ENCODE data around the gene ALKBH5. TPM values are rescaled to one million over a fixed set of nuclear protein-coding genes. Genes with fewer than 3 reads are reported as not detected.

The ALKBH5 gene
- total and polyA plus RNA-seq, 2 of the 8 experiments (the other 6 are each of a cell fraction or from before 2014, with no cell fraction given), result 63.7 to 86.4 TPM

DNA sequence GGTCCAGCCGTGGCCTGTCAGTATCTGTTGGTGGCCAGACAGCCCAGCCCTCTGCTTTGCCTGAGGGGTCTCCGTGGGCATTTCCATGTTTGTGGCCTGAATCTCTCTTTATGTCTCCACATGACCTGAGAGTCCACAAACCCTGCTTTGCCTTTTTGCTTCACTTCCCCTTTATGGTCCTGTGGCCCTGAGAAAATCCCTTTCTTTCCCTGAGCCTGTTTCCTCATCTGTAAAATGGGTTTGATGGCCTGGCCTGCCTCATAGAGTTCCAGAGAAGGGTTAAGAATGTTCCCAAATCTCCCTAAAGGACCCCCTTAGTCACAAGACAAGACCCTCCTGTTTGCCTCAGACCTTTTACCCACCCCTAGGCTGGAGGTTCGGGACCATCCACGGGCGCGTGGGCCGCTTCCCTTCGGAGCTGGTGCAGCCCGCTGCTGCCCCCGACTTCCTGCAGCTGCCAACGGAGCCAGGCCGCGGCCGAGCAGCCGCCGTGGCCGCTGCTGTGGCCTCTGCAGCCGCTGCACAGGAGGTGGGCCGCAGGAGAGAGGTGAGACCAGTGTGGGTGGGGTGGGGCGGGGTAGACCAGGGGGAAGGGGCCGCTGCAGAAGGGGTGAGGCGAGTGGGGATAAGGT is 26.2 kb upstream of the ALKBH5 start:
- H2BK15ac ChIP-seq (ENCODE audit: low read length), result no peak overlapping the region
- H3K9me3 ChIP-seq (ENCODE audit: insufficient read depth in 2 of 2, low read depth in 1 of 2, low read length in 1 of 2), result no peaks in the 10 kb centered on the region
- no peak overlapping the region; the same call in 1 of the 2 replicates for H2BK12ac ChIP-seq (ENCODE audit: low read depth, low read length)
- peak overlapping the region in 3 of 4 experiments; percentile 8 to 60 (median 55); a peak in 3 of 8 replicates for H3K4me3 ChIP-seq (ENCODE audit: extremely low read depth in 1 of 4, insufficient read depth in 2 of 4, low read depth in 3 of 4, low read length in 4 of 4)
- peak overlapping the region; percentile 45 for H3K4ac ChIP-seq (replicated peaks; ENCODE audit: insufficient read length, low read depth, low read length)
- H2AFZ ChIP-seq (ENCODE audit: low read length), result no peak overlapping the region
- FAIRE-seq, result no peak
- no peak overlapping the region for H4K5ac ChIP-seq (ENCODE audit: insufficient read length, low read depth, low read length)
- no peak overlapping the region for H3K14ac ChIP-seq (ENCODE audit: insufficient read length)
- ChIA-PET CTCF (ENCODE audit: partially characterized antibody) (interaction anchor here (0.9 to 10.9 kb wide), 6 partner anchors 11 to 18 kb away, joined by 3 to 141 read pairs (median 4); no protein-coding TSS in a partner anchor), POLR2A (ENCODE audit: partially characterized antibody) (interaction anchor here (1.8 kb wide), 1 partner anchor 28 kb away, joined by 5 read pairs; no protein-coding TSS in a partner anchor)
- 64% methylated on average over 19 of the region's 22 CpGs; no CpG with 5 or more reads in 1 of the 2 experiments for WGBS, 2 experiments (ENCODE audit: extremely low coverage in 1 of 2, insufficient coverage in 1 of 2, insufficient read length in 1 of 2, insufficient replicate concordance in 2 of 2, low coverage in 1 of 2, low lambda C conversion rate in 2 of 2, missing lambda C conversion rate in 1 of 2)
- H3K23me2 ChIP-seq (ENCODE audit: low read depth, low read length), result peaks cover 4% of the 10 kb centered on the region; the same call in 1 of the 2 replicates
- H3K9ac ChIP-seq (replicated peaks in 1 of 4; ENCODE audit: extremely low read depth in 1 of 4, low read depth in 3 of 4, low read length in 3 of 4), result no peak overlapping the region
- H2BK20ac ChIP-seq (ENCODE audit: low read length), result no peak overlapping the region
- H3K79me1 ChIP-seq (ENCODE audit: low read depth, low read length), result no peaks in the 10 kb centered on the region
- H2BK5ac ChIP-seq (ENCODE audit: low read depth, low read length), result peak overlapping the region; percentile 41; the same call in 1 of the 2 replicates
- H3K79me2 ChIP-seq (ENCODE audit: control insufficient read depth in 1 of 2, insufficient read depth in 2 of 2, low read length in 2 of 2), result no peaks in the 10 kb centered on the region
- peak overlapping the region; percentile 32 for H4K91ac ChIP-seq (replicated peaks; ENCODE audit: insufficient read length, low read length)
- H3K18ac ChIP-seq (ENCODE audit: extremely low read depth, low read length), result no peak overlapping the region
- H3K4me2 ChIP-seq (ENCODE audit: insufficient read depth in 1 of 2, low read depth in 2 of 2, low read length in 2 of 2), result peak overlapping the region; percentile 54 to 78
- H4K8ac ChIP-seq (ENCODE audit: extremely low read depth, insufficient read depth, low read length), result no peak overlapping the region; the same call in 1 of the 2 replicates
- no peak for DNase-seq (ENCODE audit: low read depth in 1 of 2, low spot score in 2 of 2)
- peak overlapping the region; percentile 10 for H2BK120ac ChIP-seq (replicated peaks; ENCODE audit: low read depth, low read length)
- no peaks in the 10 kb centered on the region; a peak in 1 of 7 replicates for H3K27me3 ChIP-seq (replicated peaks in 1 of 4; ENCODE audit: control insufficient read depth in 3 of 4, extremely low read depth in 1 of 4, insufficient read depth in 3 of 4, low read length in 3 of 4)
- no peaks in the 10 kb centered on the region for H4K20me1 ChIP-seq (replicated peaks in 1 of 2; ENCODE audit: control insufficient read depth in 1 of 2, insufficient read depth in 2 of 2, low read length in 2 of 2)
- peaks cover 2 to 19% (median 10%) of the 10 kb centered on the region in 4 experiments for H3K4me1 ChIP-seq (replicated peaks in 1 of 4; ENCODE audit: control insufficient read depth in 3 of 4, insufficient read depth in 4 of 4, low read length in 3 of 4)
- no peaks in the 10 kb centered on the region for H3K36me3 ChIP-seq (ENCODE audit: control insufficient read depth in 2 of 4, insufficient read depth in 4 of 4, low read length in 3 of 4)
- no peak overlapping the region for H3K23ac ChIP-seq (ENCODE audit: insufficient read length)
- H2AK5ac ChIP-seq (ENCODE audit: low read depth, low read length), result no peak overlapping the region; the same call in 1 of the 2 replicates
- no peak overlapping the region for H3K27ac ChIP-seq (ENCODE audit: low read depth, low read length)
- no peak overlapping the region for H3K56ac ChIP-seq (replicated peaks; ENCODE audit: insufficient read length, low read depth, low read length)
- no peak for TF ChIP-seq ZNF274 (IDR thresholded peaks at IDR 0.05; ENCODE audit: borderline replicate concordance, extremely low read depth, low read length)
